ENCODE data around the gene MRC2.
"Not testable (repeated sequence)": the region's sequence is repeated elsewhere in the genome, so short reads cannot be mapped to it uniquely, and the experiment has no call there.

The MRC2 gene

GRCh38 chr17:62612289-62612688 lies 15.2 kb upstream of the MRC2 start:
- DNase-seq, result not testable (repeated sequence)

DNA sequence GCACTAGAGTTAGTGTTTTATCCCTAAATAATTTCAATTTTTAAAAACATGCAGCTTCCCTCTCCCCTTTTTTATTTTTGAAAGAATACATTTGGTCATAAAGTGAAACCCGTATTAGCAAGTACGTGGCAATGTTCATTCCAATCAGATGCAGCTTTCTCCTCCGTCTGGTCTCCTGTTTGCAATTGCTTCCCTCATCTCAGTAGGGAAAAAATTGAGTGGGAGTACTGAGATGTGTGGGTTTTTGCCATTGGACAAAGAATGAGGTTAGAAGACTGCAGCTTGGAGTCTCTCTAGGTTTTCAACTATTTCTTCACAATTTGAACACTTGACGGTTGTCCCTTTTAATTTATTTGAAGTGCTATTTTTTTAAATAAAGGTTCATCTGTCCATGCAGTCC lies 14.4 kb upstream of the MRC2 start:
- not testable (repeated sequence) for DNase-seq

GRCh38 chr17:62614142-62614541 lies 13.3 kb upstream of the MRC2 start:
- no peak for DNase-seq

- no peak for DNase-seq
These were observed 12.0 kb upstream of the MRC2 start for GRCh38 chr17:62615503-62615902.

DNA sequence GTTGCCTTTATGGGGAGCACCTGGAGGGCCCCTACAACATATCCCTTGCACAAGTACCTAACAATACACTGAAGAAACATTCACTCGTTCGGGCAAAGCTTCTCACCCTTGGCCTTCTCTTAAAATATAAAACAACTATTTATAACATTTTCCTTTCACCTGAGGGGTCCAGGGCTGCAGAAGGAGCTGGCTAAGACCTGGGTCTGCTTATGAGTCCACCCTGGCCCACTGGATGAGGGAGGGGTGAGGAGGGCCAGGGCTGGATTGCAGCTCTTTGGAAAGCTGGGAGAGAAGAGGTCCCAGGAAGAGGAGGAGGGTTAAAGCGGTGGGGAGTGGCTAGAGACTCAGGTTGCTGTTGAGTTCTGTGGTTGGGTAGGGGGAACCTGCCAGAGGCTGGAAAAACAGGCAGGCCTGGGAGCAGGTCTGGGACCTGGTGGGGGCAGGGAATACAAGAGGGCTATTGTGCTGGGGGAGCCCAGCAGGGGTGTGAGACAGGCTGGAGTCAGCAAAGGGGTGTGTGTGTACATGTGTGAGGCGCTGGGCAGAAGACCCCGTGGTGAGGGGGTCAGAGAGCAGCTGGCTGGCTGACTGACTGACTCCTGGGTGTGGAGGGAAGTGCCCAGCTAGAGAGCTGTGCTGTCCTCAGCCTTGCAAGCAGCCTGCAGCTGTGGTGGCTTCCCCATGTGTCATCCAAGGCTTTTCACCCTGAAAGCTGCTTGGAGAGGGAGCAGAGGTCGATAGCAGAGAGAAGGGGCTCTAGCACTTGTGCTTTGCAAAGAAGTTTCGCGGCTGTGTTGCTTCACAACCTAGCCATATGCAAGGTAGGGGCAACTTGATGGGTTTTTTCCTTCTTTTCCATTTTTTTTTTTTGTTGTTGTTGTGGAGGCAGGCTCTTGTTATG lies 10.2 kb upstream of the MRC2 start:
- DNase-seq, result no peak

DNA sequence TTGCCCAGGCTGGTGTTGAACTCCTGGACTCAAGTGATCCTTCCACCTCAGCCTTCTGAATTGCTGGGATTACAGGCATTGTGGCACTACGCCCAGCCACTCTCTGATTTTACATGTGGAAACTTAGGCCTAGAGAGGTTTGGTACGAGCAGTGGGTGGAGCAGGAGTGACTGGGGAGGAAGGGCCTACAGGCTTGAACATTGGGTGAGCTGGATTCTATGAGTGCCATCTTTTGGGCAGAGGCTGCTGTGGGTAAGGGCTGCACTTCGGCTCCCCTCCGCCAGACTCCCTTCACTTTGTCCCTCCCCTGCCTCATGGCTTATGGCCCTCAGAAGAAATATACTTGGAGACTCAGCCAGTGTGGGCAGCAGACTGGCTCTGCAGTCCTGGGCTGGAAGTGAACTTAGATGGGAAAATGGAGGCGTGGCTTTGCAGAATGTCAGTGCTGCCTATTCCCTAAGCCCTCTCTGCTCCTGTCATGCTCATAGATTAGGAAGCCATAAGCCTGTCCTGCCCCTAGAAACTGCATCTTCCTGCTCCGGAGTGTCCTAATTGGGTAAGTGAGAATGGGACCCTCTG lies 9.5 kb upstream of the MRC2 start:
- DNase-seq, result no peak

GRCh38 chr17:62618647-62619416 lies 8.6 kb upstream of the MRC2 start:
- DNase-seq, result no peak

DNA sequence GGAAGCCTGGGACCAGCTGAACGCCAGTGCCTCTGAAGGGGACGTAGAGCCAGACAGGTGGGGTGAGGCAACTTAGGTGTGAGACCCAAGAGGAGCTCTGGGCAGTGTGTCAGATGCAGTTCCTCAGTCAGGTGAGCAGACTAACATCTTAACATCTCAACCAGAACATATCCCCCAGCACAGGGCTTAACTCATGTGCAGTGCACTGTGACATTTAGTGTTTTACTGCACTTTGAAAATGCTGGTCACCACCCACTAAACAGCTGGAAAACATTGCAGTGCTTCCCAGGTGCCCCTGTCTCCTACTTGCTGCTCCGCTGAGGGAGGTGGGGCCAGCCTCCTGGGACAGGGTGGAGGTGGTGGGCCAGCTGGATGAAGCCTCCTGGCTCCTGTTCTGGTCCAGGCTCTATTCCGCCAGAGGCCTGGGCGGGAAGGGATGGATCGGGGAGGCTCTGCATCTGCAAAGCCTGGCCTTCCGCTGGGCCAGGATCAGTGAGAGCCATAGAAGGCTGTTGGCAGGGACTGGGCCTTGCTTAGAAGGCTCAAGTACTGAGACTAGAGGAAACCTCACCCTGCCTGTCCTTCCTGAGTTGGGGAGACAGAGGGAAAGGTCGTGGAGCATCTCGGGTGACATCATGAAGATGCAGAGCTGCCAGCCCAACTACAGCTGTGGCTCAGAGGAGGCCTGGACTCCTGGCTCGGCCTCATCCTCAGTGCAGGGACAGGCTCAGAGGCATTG lies 7.9 kb upstream of the MRC2 start:
- DNase-seq, result no peak

GRCh38 chr17:62621223-62621622 lies 6.2 kb upstream of the MRC2 start:
- no peak for DNase-seq

GRCh38 chr17:62625184-62625869 lies 2.1 kb upstream of the MRC2 start:
- DNase-seq, result no peak

GRCh38 chr17:62625870-62626200 lies 1.6 kb upstream of the MRC2 start:
- no peak for DNase-seq

- no peak for DNase-seq
These were observed 701 bp upstream of the MRC2 start for GRCh38 chr17:62626719-62627218.

GRCh38 chr17:62627904-62628633 lies 599 bp downstream of the MRC2 start:
- no peak for DNase-seq

DNA sequence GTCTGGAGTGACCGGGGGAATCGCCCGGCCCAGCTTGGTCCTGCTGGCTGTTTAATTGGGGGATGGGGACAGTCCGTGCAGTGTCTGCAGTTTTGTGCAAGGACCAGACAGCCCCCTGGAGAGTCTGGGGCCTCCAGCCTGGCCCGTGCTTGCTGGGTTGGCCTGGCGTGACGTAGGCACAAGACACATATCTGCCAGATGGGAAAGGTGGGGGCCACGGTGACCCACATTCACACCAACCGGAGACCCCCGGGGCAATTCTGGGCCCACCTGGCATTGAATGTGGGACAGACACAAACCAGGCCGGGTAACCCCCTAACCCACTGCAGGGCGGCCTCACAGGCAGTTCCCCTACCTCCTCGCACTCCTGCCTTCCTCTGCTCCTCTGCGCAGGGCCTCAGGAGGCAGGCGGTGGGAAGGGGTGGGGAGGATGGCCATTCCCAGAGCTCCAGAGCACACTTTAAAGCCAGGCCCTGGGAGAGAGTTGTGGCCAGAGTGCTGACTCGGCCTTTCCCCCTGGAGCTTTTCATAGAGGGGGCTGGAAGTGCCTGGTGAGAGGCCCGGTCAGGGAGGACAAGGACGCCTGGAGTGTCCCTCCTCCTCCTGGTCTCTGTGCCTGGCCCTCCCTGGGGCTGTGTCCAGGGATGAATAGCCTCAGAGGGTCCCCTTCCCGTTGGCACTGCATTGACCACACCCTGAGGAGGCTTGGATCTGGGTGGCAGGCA lies 1.5 kb downstream of the MRC2 start:
- no peak for DNase-seq

- no peak for DNase-seq
These were observed 2.3 kb downstream of the MRC2 start for GRCh38 chr17:62629556-62630364.

- DNase-seq, result no peak
These were observed 3.1 kb downstream of the MRC2 start for GRCh38 chr17:62630365-62631085.

- DNase-seq, result no peak
These were observed 3.8 kb downstream of the MRC2 start for GRCh38 chr17:62631086-62631935.
